Forelimb muscle (tissue), 1 donor: ENCODE measurements around the gene AP5Z1. TPM values are rescaled to one million over a fixed set of nuclear protein-coding genes. Genes with fewer than 3 reads are reported as not detected.

Experiments used
- DNase-seq: peaks from one replicate; pipeline ENCODE4 v3.0.0-alpha.2; 2013; ENCODE audit warnings: low read depth
- polyA plus RNA-seq: library from polyadenylated mRNA; unstranded; fragments of 120-200 nt; gene quantifications from one replicate; pipeline ENCODE4 v1.2.1, GENCODE V29; 2013; ENCODE audit not compliant: insufficient read length

The AP5Z1 gene, protein sequence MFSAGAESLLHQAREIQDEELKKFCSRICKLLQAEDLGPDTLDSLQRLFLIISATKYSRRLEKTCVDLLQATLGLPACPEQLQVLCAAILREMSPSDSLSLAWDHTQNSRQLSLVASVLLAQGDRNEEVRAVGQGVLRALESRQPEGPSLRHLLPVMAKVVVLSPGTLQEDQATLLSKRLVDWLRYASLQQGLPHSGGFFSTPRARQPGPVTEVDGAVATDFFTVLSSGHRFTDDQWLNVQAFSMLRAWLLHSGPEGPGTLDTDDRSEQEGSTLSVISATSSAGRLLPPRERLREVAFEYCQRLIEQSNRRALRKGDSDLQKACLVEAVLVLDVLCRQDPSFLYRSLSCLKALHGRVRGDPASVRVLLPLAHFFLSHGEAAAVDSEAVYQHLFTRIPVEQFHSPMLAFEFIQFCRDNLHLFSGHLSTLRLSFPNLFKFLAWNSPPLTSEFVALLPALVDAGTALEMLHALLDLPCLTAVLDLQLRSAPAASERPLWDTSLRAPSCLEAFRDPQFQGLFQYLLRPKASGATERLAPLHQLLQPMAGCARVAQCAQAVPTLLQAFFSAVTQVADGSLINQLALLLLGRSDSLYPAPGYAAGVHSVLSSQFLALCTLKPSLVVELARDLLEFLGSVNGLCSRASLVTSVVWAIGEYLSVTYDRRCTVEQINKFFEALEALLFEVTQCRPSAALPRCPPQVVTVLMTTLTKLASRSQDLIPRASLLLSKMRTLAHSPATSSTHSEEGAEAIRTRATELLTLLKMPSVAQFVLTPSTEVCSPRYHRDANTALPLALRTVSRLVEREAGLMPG
- 14.1 TPM for polyA plus RNA-seq

DNA sequence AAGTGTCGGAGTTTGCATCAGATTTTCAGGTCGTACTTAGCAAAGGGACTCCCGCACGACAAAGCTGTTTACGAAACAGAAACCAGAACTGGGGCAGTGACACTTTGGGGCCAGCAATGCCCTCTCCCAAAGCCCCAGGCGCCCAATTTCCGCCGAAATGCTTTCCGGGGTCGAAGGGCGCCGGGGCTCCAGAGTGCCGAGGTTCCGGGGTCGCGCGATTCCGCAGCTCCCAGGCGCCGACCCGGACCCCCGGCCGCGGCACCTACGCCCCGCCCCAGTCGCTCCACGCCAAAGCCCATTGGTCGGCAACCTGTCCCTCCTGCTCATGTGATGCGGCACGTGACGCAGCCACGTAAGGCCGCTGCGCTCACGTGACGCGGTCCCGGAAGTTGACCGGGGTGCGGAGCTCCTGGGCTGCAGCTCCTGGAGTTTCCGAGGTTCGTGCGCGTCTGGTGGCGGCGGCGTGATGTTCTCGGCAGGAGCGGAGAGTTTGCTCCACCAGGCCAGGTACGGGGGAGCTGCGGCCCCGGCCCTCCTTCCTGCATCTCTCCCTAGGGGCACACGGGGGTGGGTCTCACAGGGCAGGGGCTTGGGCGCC is at the start of gene AP5Z1:
TSS of gene AP5Z1 (plus strand) at position 374 of the 598 bp plus-strand sequence. CDS start at position 467, 93 bp downstream.
- DNase-seq = peak; percentile 91

DNA sequence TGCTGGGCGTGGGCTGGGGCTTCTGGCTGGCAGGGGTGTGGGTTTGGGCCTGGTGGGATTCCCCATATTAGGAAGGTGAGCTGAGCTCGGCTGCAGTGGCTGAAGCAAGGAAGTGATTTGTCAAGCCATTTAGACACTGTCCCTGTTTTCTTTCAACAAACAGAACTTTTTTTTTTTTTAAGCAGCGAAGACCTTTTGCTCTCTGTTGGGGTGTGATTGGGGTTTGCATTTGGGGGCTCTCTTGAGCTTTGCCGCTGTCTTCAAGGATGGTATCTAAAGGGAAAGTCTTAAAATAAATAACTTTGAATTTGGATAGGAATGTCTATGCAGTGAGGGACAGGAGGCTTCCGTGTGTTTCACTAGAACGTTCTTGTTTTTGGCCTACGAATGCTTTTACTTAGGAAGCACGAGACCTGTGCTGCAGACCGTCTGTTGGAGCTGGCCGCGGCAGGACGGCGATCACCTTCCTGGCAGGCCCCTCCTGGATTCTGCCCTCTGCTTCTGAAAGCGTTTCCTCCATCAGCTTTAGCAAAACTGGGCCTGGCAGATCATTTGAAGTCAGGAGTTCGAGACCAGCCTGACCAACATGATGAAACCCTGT is 49.5 kb upstream of the AP5Z1 start:
- DNase-seq = no peak

DNA sequence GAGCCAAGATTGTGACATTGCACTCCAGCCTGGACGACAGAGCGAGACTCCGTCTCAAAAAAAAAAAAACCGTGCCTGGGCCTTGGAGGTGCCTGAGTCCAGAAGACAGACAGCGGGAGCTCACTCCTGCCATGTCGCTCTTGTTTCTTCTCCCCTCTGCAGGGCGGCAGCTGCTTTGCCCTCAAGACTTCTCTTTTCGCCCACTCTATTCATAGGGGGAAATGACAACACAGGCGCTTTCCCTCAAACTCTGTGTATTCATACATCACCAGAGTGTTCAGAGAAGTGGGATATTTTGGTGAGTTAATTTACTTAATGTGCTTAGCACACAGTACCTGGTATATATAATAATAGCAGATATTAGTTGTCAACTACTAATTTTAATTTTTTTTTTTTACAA is 48.9 kb upstream of the AP5Z1 start:
- no peak for DNase-seq

DNA sequence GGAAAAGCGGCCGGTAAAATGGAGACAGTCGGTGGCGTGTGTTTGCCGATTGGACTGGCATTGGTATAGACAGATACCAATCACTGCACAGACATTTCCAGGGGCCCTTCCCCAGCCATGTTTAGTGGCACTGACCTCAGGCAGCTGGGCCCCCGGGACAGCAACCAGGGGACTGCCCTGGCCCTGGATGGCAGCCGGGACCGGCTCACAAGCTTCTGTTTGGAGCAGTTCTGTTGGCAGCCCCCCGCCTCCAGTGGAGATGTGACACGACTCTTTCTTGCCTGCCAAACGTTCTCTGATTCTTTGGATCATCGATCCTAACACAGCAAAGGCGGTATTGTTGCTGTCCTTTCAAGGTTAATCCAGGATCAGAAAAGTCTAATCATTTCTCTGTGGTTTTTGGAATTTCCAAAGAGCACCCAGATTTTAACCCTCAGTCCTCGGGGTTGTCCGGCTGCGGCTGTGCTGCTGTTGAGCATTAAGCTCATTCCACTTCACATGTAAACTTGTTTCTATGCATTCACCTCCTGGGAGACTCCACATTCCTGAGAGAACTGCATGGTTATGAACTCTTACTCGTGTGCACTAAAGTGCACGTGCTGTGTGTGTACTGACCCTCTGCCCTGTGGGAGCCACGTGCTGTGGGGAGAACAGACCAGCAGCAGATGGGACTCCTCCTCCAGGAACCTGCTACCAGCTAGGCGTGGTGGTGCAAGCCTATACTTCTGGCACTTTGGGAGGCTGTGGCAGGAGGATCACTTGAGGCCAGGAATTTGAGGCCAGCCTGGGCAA is 47.3 kb upstream of the AP5Z1 start:
- no peak for DNase-seq

DNA sequence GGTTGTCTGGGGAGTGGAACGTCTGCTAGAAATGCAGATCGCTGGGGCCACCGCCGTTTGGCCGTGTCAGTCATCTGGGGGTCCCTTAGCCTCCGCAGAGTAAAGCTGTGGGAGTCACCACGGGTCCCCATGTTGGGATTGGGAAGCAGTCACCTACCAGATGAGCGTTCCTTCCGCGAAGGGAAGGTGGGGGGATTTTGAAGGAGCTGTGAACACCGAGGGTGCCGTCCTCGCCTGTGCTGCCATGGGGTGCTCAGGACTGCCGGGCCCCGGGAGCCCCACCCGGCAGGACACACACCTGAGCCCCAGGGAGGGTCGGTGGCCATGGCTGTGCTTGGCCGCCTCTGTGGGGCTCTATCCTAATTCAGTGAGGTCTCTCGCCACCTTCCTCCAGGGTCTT is 46.2 kb upstream of the AP5Z1 start:
- no peak for DNase-seq

DNA sequence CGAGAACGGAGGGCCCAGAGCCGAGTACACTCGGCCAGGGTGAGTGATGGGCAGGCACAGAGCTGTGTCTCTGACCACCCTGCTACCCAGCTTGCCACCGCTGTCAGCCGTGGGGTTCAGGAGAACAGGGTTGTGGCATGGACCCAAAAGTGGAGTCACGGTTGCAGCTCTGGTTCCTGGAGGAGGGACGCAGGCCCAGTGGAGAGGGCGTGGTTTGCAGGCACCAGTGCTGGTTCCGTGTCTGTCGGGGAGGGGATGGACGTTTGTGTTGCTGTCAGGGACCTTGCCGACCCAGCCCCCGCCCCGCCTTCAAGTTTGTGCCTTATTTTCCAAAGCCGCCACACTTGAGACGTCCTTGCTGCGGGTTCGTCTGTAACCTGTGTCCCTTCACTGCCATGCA is 45.1 kb upstream of the AP5Z1 start:
- DNase-seq = no peak

DNA sequence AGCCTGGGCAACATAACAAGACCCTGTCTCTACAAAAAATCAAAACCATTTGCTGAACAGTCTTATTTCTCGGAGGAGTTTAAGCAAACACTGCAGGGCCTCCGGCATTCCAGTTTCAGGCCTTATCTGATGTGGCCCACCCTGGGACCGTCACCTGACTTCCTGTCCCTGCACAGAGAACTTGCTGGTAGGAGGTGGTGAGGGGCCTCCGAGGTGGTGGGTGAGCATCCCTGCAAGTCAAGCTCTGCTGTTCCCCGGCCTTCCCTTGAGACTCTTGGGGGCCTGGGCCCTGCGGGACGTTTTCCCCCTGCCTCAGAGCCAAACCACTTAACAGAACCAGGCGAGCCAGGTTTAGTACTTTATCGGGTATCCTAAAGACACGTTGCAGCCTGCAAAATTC is 44.5 kb upstream of the AP5Z1 start:
- DNase-seq = no peak

DNA sequence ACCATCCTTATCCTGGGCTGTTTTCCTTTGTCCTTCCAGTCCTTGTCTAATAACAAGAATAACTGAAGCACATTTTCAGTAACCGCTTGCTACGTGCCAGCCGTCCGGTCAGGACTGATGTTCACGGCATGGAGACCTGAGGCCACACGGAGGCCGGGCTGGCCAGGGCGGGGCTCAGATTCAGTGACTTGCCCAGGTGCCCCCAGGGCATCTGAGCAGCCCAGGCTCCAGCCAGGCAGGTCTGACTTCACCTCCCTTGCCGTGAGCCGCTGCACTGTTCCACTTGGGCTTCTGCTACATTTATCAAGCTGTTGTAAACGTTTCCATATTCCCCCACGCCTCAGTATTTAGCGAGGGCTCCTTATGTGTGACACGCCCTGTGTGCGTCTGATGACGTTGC is 43.6 kb upstream of the AP5Z1 start:
- no peak for DNase-seq

DNA sequence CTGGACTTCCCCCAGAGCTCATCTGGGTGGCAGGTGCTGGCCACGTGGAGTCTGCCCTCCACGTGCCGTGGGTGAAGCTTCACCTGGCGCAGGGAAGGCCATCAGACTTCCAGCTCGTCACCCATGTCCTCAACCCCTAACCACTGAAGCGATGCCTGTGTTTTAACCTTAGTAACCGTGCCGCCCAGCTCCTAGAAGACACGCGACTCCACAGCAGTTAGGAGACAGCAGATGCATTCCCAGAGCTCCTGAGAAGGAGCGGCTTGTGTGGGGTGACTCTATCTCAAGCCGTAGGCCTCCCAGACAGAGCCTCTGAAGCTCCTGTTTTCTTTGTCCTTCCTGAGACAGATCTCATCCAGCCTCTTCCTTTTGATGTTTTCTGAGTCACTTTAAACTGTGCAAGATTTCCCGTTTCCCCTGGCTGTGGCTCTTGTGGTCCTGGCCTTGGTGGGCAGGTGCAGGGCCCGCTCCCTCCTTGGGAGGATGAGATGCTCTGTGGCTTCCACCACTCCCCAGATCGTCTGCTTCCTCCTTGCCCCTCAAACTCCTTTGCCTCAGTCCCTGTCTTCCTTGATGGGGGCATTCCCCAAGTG is 41.4 kb upstream of the AP5Z1 start:
- no peak for DNase-seq

DNA sequence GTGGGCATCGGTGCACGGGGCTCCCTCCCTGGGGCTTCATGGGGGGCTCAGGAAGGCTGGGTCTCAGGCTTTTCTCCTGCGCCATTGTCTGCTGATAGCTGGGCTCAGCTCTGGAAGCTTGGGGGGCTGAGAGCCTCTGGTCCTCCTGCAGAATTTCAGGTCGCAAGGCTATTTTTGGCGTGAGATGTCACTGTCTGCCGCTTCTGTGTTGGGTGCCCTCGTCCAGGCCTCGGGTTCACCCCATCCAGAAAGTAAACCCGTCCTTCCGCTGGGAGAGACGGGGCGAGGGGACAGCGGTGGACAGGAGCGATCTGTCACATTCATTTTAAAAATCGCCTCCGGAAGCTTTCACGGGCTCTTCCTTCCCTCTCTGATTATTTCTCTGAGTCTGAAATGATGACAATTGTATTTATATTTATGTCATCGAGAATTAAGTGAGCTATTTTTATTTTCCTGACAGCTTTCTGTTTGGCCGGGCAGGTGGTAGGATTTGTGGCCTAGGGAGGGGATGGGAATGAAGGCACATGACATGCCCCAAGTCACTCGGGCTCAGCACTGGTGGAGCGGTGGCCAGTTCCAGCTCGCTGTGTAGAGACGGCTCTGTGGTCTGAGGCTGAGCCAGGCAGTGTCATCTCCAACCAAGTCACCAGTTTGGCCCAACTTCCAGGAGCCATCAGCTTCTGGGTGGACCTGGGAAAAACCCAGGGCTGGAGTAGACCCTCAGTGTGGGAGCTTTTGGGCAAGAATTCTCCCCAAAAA is 40.7 kb upstream of the AP5Z1 start:
- no peak for DNase-seq

DNA sequence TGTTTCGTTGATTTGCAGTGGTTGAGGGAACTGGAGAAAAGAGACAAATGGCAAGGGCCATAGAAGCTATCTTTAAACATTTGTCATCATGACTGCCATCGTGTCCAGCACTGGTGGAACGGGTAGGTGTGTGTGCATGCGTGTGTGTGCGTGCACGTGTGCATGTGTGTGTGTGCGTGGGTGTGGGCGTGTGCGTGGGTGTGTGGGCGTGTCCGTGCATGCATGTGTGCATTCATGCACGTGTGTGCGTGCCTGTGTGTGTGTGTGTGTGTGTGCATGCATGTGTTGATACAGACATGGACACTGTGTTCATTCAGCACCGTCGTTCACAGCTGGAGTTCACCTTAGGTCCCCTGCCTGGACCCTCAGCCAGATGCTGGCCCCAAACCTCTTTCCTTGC is 38.1 kb upstream of the AP5Z1 start:
- DNase-seq = no peak

DNA sequence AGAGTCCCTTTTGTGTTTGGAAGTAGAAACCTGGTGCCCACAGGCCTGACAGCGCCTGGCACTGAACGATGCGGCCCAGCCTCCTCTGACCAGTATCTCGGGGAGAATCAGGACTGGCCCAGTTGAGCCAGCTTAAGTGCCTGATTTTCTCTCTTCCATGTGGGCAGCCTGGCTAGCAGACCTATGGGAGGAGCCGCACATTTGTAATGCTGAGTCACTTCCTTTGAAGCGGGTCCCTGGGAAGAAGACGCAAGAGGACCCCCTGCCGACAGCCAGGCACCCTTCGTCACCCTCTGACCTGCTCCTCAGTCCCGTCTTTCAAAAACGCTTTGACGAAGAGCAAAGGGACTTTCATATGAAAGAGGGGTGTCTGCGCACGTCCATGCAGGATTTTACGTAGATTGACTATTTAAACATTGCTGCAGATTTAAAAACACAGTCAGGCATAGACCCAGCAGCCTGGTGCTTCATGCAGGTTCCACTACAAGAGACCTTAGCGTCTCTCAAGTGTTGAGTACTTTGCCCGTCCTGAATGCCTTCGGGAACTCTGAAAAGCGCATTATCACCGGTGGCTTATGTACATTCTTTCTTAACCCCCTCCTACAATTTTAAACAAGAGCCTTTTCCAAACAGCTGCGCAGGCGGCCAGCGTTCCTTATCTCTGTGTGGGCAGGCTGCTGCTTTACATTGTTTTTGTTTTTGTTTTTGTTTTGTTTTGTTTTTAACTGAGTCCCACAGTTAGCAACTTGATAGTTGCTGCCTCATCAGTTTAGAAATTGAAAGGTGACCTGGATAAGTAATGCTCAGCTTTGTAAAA is 36.5 kb upstream of the AP5Z1 start:
- no peak for DNase-seq

DNA sequence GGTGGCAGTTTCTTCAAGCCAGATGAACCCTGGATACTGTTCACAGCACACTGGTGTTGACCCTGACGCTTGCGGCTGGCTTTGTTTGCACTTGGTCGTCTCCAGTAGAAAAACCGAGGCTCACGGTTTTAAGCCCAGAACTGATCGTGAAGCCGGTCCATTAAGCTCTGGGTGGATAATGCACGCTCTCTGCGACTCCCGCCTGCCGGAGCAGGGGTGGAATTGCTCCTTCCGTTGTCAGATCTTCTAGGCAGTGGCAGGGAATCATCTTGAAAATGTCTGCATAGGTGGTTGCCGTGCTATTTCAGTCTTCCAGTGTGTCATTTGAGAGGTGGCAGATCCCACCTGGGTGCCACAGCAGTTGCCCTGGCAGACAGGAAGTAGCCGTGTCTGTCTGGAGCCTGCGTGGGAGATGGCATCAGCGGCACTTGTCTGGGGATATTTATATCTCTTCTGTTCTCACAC is 35.9 kb upstream of the AP5Z1 start:
- DNase-seq = no peak

DNA sequence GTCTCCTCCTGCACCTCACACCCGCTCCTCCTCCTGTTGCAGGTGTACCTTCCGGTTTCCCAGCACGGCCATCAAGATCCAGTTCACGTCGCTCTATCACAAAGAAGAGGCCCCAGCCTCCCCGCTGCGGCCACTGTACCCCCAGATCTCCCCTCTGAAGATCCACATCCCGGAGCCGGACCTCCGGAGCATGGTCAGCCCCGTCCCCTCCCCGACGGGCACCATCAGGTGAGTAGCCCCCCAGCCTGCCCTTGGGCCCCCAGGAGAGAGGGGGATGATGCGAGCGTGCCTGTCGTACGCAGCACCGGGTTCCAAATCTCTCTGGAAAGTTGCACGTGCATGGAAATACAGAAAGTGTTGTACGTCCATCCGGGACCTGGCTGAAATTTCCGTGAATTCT is 34.6 kb upstream of the AP5Z1 start:
- no peak for DNase-seq

DNA sequence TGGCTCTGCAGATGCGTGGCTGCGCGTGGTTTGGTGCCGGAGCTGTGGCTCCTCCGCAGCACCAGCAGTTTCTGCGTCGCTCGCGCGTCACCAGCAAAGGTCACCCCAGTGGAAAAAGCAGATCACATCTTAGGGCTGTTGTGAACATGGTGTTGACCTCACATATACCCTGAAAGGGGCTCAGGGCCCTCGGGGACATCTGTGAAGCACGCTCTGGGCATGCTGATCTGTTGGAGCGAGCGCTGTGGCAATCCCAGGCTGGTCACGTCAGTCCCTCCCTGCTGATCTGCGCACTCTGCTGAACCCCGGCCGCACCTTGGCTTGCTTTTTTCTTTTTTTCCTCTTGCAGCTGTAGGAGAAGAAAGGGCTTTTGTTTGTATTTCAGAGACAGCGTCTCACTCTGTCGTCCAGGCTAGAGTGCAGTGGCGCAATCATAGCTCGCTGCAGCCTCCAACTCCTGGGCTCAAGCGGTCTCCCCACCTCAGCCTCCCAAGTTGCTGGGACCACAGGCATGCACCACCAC is 33.3 kb upstream of the AP5Z1 start:
- DNase-seq = no peak

DNA sequence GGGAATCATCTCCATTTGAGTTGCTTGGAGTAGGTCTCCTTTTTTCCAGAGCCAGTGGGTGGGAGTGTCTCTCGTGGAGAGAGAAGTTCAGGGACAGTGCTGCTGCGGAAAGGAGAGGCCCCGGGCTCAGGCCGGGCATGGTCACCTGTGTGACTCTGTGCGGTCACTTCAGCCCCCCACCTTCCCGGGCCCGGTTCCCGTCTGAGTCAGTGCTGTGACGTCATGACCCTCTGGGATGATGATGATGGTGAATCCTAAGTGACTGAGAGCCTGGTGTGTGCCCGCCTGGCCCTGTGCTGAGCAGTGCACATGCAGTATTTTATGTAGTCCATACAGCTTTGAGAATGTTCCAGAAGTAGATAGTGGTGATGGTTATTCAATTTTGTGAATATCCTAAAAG is 32.6 kb upstream of the AP5Z1 start:
- DNase-seq = no peak

DNA sequence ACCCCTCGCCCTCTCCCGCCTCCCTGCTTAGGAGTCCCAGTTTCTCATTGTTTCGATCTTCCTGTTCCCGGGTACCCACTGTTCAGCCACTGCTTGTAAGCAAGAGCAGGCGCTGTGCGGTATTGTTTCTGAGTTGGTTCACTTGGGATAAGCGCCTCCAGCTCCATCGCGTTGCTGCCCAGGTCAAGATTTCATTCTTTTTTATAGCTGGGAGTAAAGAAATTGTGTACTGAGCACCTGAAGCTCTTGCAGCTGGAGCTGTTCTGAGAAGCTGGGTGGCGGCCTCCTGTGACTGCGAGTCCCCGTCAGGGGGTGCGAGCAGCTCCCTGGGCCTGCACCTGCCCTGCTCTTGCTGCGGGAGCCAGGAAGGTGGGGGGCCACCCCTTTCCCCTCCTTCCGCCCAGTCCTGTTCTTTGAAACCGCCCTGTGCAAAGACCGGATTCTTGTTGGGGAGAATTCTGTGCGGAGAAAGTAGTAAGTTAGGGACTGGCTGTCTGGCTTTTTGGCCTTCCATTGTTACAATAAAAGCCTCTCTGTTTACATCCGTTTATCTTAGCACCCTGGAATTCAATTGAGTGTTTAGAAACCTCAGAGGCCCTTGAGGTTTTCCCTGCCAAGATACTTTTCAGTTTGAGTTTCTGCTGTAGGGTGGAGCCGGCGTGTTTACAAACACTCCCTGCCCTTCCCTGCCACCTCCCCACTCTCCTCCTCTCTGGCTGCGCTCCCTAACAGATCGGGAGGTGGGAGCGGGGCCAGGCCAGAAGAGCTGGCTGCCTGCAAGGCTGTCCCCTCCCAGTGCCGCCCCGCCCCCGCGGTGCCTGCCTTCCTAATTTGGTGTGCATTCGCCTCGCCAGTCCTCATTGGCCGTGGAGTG is 30.8 kb upstream of the AP5Z1 start:
- DNase-seq = peak; percentile 94
